K562 (cell line): ENCODE measurements around the gene LPCAT3. TPM values are rescaled to one million over a fixed set of nuclear protein-coding genes. Genes with fewer than 3 reads are reported as not detected.

Source experiments
- ARID1B ChIP-seq: fragments of 450-650 bp; IDR thresholded peaks from 2 replicates; pipeline ENCODE4 v1.6.1; 2016; ENCODE audit warnings: antibody characterized with exemption, mild to moderate bottlenecking, inconsistent platforms
- CREBBP ChIP-seq: IDR thresholded peaks from one replicate; pipeline ENCODE4 v1.6.1; 2012; ENCODE audit warnings: low read depth, mild to moderate bottlenecking, control low read depth, inconsistent platforms, low read length
- DLX4 ChIP-seq: fragments of 250-450 bp; sonication (Bioruptor Pico); IDR thresholded peaks from 2 replicates; pipeline ENCODE4 v1.6.1; 2021; ENCODE audit warnings: mild to moderate bottlenecking
- EP300 ChIP-seq: IDR thresholded peaks from 2 replicates; pipeline ENCODE4 v1.6.1; 2012; ENCODE audit warnings: low read length, improper control_type of control experiment
- ETV5 ChIP-seq: sonication (generic); formaldehyde crosslinking; IDR thresholded peaks from 2 replicates; pipeline ENCODE4 v1.4.0; 2020; ENCODE audit warnings: low read depth, mild to moderate bottlenecking, missing genetic modification reagents
- HES1 ChIP-seq: fragments of 450-650 bp; IDR thresholded peaks from 2 replicates; pipeline ENCODE4 v1.6.1; 2016; ENCODE audit warnings: low read depth, mild to moderate bottlenecking, moderate library complexity
- KHSRP ChIP-seq: fragments of 450-650 bp; IDR thresholded peaks from 2 replicates; pipeline ENCODE4 v1.6.1; 2017
- MED1 ChIP-seq: sonication (generic); formaldehyde crosslinking; IDR thresholded peaks from 2 replicates; pipeline ENCODE4 v1.8.1; 2023; ENCODE audit warnings: missing genetic modification reagents, borderline replicate concordance
- MYBL2 ChIP-seq, 2 experiments: fragments of 450-650 bp in 1 of 2; sonication (generic) in 1 of 2; formaldehyde crosslinking in 1 of 2; IDR thresholded peaks; 2 replicates each; pipeline versions ENCODE4 v1.6.1 to v1.8.1; 2017 to 2022; ENCODE audit warnings: borderline replicate concordance in 1 of 2, inconsistent platforms in 1 of 2, low read depth in 1 of 2, mild to moderate bottlenecking in 1 of 2, missing genetic modification reagents in 1 of 2, moderate library complexity in 1 of 2
- NBN ChIP-seq: fragments of 450-650 bp; IDR thresholded peaks from 2 replicates; pipeline ENCODE4 v1.6.1; 2016; ENCODE audit warnings: low read depth, mild to moderate bottlenecking
- NFXL1 ChIP-seq: fragments of 450-650 bp; formaldehyde crosslinking; IDR thresholded peaks from 2 replicates; pipeline ENCODE4 v1.4.0; 2021; ENCODE audit warnings: mild to moderate bottlenecking
- RBFOX2 ChIP-seq: fragments of 200-400 bp; formaldehyde crosslinking; IDR thresholded peaks from 2 replicates; pipeline ENCODE4 v1.6.1; 2017; ENCODE audit warnings: low read depth, mild to moderate bottlenecking, low read length, moderate library complexity
- SAFB2 ChIP-seq: fragments of 200-400 bp; formaldehyde crosslinking; IDR thresholded peaks from 2 replicates; pipeline ENCODE4 v1.6.1; 2018; ENCODE audit warnings: borderline replicate concordance, low read length, low read depth, moderate library complexity; ENCODE audit not compliant: severe bottlenecking
- SLC30A9 ChIP-seq: fragments of 250-450 bp; sonication (Bioruptor Pico); IDR thresholded peaks from 2 replicates; pipeline ENCODE4 v1.8.0; 2022; ENCODE audit warnings: mild to moderate bottlenecking, moderate library complexity
- SMARCE1 ChIP-seq: fragments of 450-650 bp; IDR thresholded peaks from 2 replicates; pipeline ENCODE4 v1.7.1; 2016; ENCODE audit warnings: mild to moderate bottlenecking
- SRF ChIP-seq, 2 experiments: fragments of 250-450, 450-650 bp in 1 of 2; sonication (Bioruptor Pico) in 1 of 2; sonication (generic) in 1 of 2; formaldehyde crosslinking; IDR thresholded peaks; 2 replicates each; pipeline versions ENCODE4 v1.5.0 to v1.5.1; 2020 to 2022; ENCODE audit warnings: mild to moderate bottlenecking in 1 of 2, missing genetic modification reagents in 1 of 2
- TEAD4 ChIP-seq, 2 experiments: sonication (generic) in 1 of 2; formaldehyde crosslinking in 1 of 2; IDR thresholded peaks; 2 replicates each; pipeline versions ENCODE4 v1.6.1 to v1.8.0; 2012 to 2022; ENCODE audit warnings: borderline replicate concordance in 1 of 2, inconsistent platforms in 1 of 2, low read length in 1 of 2, mild to moderate bottlenecking in 1 of 2, missing genetic modification reagents in 1 of 2
- USF2 ChIP-seq: sonication (generic); formaldehyde crosslinking; IDR thresholded peaks from 2 replicates; pipeline ENCODE4 v1.5.0; 2020; ENCODE audit warnings: missing genetic modification reagents
- ZBTB9 ChIP-seq: fragments of 450-650 bp; formaldehyde crosslinking; IDR thresholded peaks from 2 replicates; pipeline ENCODE4 v1.4.0; 2020; ENCODE audit warnings: mild to moderate bottlenecking, moderate library complexity
- ZNF592 ChIP-seq: fragments of 450-650 bp; IDR thresholded peaks from 2 replicates; pipeline ENCODE4 v1.6.1; 2017; ENCODE audit warnings: antibody characterized with exemption, mild to moderate bottlenecking
- polyA plus RNA-seq, 8 experiments: library from polyadenylated mRNA; depleted of rRNA in 4 of 8; stranded (reverse) in 5 of 8; unstranded in 3 of 8; fragments of >200 nt; fragmentation: Nextera tagmentation in 2 of 8; fragmentation: Illumina TruSeq in 1 of 8; extraction: Ambion mirVana in 2 of 8; extraction: Trizol in 1 of 8; gene quantifications; 2 replicates each; pipeline versions ENCODE4 v1.2.1 to v1.2.3, GENCODE V29; 2011 to 2014; ENCODE audit warnings: inconsistent platforms in 1 of 8, missing spikeins in 1 of 8
- total RNA-seq, 7 experiments: library from RNA; depleted of rRNA in 6 of 7; stranded (reverse); fragments of >200 nt in 6 of 7; fragmentation: Illumina TruSeq in 2 of 7; extraction: Trizol in 2 of 7; gene quantifications; 2 replicates each; pipeline versions ENCODE4 v1.2.1 to v1.2.3, GENCODE V29; 2011 to 2021; ENCODE audit warnings: low replicate concordance in 1 of 7

LPCAT3 gene
- total and polyA plus RNA-seq, 9 of the 15 experiments (the other 6 are each of a cell fraction or from before 2014, with no cell fraction given): 4.9 to 52.5 (median 25.3) TPM

- TF ChIP-seq HES1 (no peak), MED1 (CRISPR knock-in tag) (no peak), SMARCE1 (0 out of 2 replicates have a peak, but pooled peaks have one; percentile 51), SAFB2 (no peak), KHSRP (no peak), MYBL2 (IDR thresholded peaks at IDR 0.05; ENCODE audit: low read depth) (no peak), MYBL2 (CRISPR knock-in tag; IDR thresholded peaks at IDR 0.05; ENCODE audit: borderline replicate concordance) (no peak), RBFOX2 (peak; percentile 73), ZBTB9 (no peak), CREBBP (no peak), USF2 (no peak), ETV5 (CRISPR knock-in tag) (no peak), SRF (CRISPR knock-in tag; IDR thresholded peaks at IDR 0.05) (no peak), SLC30A9 (CRISPR knock-in tag) (no peak), NFXL1 (CRISPR knock-in tag) (no peak), ZNF592 (no peak), ARID1B (peak; percentile 92), EP300 (peak; percentile 91), TEAD4 (IDR thresholded peaks at IDR 0.05; ENCODE audit: low read length) (peak; percentile 89), TEAD4 (CRISPR knock-in tag; IDR thresholded peaks at IDR 0.05; ENCODE audit: borderline replicate concordance) (no peak), NBN (0 out of 2 replicates have a peak, but pooled peaks have one; percentile 35), DLX4 (CRISPR knock-in tag) (no peak)
These were observed 53.7 kb downstream of the LPCAT3 start (continued) for GRCh38 chr12:6964605-6965025.
